SK-N-SH (cell line): ENCODE data around the gene KCNB1. TPM values are rescaled to one million over a fixed set of nuclear protein-coding genes. Genes with fewer than 3 reads are reported as not detected.

ENCODE experiments used
- CTCF ChIA-PET: fragments of 300-600, 350-600 bp; formaldehyde crosslinking; extraction: SDS; loops from one replicate; lab custom pipeline; 2021; lab: Yijun Ruan, JAX
- POLR2A ChIA-PET: fragments of 350-600 bp; sonication (Branson Sonifier 250); formaldehyde crosslinking; extraction: SDS; loops from one replicate; lab custom pipeline; 2020; ENCODE audit warnings: antibody characterized with exemption, inconsistent platforms; lab: Yijun Ruan, JAX
- DNase-seq: peaks from one replicate; pipeline ENCODE4 v3.0.0; 2012
- H2AFZ ChIP-seq: fragments of 200-600 bp; sonication (generic); 2 replicates; pipeline ENCODE4 v1.8.1; 2016; ENCODE audit warnings: antibody characterized with exemption, mild to moderate bottlenecking, low read depth
- H3F3A ChIP-seq: fragments of 200-600 bp; sonication (generic); replicated peaks from 2 replicates; pipeline ENCODE3; 2016; ENCODE audit warnings: antibody characterized with exemption, mild to moderate bottlenecking; ENCODE audit not compliant: insufficient read depth
- H3K27ac ChIP-seq, 2 experiments: fragments of 200-500 bp in 1 of 2; fragments of 200-600 bp in 1 of 2; sonication (Bioruptor generic) in 1 of 2; sonication (generic), shearing (Covaris generic) in 1 of 2; 2 replicates each; pipeline versions ENCODE4 v1.5.1 to v1.6.1; 2014 to 2016; ENCODE audit warnings: low read depth in 2 of 2, inconsistent platforms in 1 of 2, low read length in 1 of 2, mild to moderate bottlenecking in 1 of 2, mixed read lengths in 1 of 2
- H3K27me3 ChIP-seq: fragments of 200-600 bp; sonication (generic), shearing (Covaris generic); 2 replicates; pipeline ENCODE4 v1.6.1; 2016; ENCODE audit warnings: mixed run types; ENCODE audit not compliant: insufficient read depth
- H3K36me3 ChIP-seq, 2 experiments: fragments of 200-500 bp in 1 of 2; fragments of 200-600 bp in 1 of 2; sonication (Bioruptor generic) in 1 of 2; sonication (generic) in 1 of 2; replicated peaks in 1 of 2; 2 replicates each; pipeline versions ENCODE3 to v1.5.1; 2014 to 2016; ENCODE audit warnings: low read length in 1 of 2, mild to moderate bottlenecking in 1 of 2; ENCODE audit not compliant: insufficient read depth in 2 of 2, control insufficient read depth in 1 of 2
- H3K4me1 ChIP-seq, 2 experiments: fragments of 200-500 bp in 1 of 2; fragments of 200-600 bp in 1 of 2; sonication (Bioruptor generic) in 1 of 2; sonication (generic), shearing (Covaris generic) in 1 of 2; 2 replicates each; pipeline versions ENCODE4 v1.5.1 to v1.6.1; 2014 to 2016; ENCODE audit warnings: low read depth in 1 of 2, low read length in 1 of 2, mixed run types in 1 of 2; ENCODE audit not compliant: insufficient read depth in 2 of 2, control insufficient read depth in 1 of 2
- H3K4me2 ChIP-seq: fragments of 200-600 bp; sonication (generic), shearing (Covaris generic); 2 replicates; pipeline ENCODE4 v1.6.1; 2017; ENCODE audit warnings: mixed run types
- H3K4me3 ChIP-seq, 2 experiments: fragments of 200-500 bp in 1 of 2; fragments of 200-600 bp in 1 of 2; sonication (Bioruptor generic) in 1 of 2; sonication (generic), shearing (Covaris generic) in 1 of 2; 2 replicates each; pipeline versions ENCODE4 v1.5.1 to v1.8.1; 2014 to 2016; ENCODE audit warnings: low read depth in 2 of 2, inconsistent platforms in 1 of 2, low read length in 1 of 2, mild to moderate bottlenecking in 1 of 2, mixed read lengths in 1 of 2, moderate library complexity in 1 of 2
- H3K79me2 ChIP-seq: fragments of 200-600 bp; sonication (generic); 2 replicates; pipeline ENCODE4 v1.8.1; 2017; ENCODE audit warnings: mild to moderate bottlenecking; ENCODE audit not compliant: insufficient read depth
- H3K9ac ChIP-seq: fragments of 200-600 bp; sonication (generic); 2 replicates; pipeline ENCODE4 v1.6.1; 2017; ENCODE audit warnings: mixed run types
- H3K9me2 ChIP-seq: fragments of 200-600 bp; sonication (generic); 2 replicates; pipeline ENCODE4 v1.6.1; 2017; ENCODE audit warnings: mixed run types
- H3K9me3 ChIP-seq: fragments of 200-600 bp; sonication (generic); 2 replicates; pipeline ENCODE4 v1.6.1; 2017; ENCODE audit warnings: mixed run types, mild to moderate bottlenecking, moderate library complexity
- H4K20me1 ChIP-seq: fragments of 200-600 bp; sonication (generic); 2 replicates; pipeline ENCODE4 v1.6.1; 2017; ENCODE audit warnings: mild to moderate bottlenecking, mixed run types; ENCODE audit not compliant: insufficient read depth
- CHD2 ChIP-seq: fragments of 150-350 bp; IDR thresholded peaks from 2 replicates; pipeline ENCODE4 v1.6.1; 2018; ENCODE audit warnings: low read length; ENCODE audit not compliant: partially characterized antibody
- EP300 ChIP-seq, 2 experiments: IDR thresholded peaks; 2 replicates each; pipeline versions ENCODE4 v1.4.0 to v1.6.1; 2012; ENCODE audit warnings: borderline replicate concordance in 1 of 2, low read depth in 1 of 2, low read length in 1 of 2
- EZH2phosphoT487 ChIP-seq: fragments of 200-600 bp; sonication (generic); IDR thresholded peaks from 2 replicates; pipeline ENCODE4 v1.6.1; 2017; ENCODE audit warnings: low read depth, mixed run types, mild to moderate bottlenecking, antibody characterized with exemption, moderate library complexity, borderline replicate concordance
- FOSL2 ChIP-seq: IDR thresholded peaks from 2 replicates; pipeline ENCODE4 v1.4.0; 2012; ENCODE audit warnings: low read depth, mild to moderate bottlenecking, moderate library complexity, borderline replicate concordance
- FOXJ3 ChIP-seq: sonication (generic); formaldehyde crosslinking; IDR thresholded peaks from 2 replicates; pipeline ENCODE4 v1.5.1; 2020; ENCODE audit warnings: mild to moderate bottlenecking, missing genetic modification reagents
- FOXM1 ChIP-seq: IDR thresholded peaks from 2 replicates; pipeline ENCODE4 v1.4.0; 2012; ENCODE audit warnings: low read depth, mild to moderate bottlenecking
- GABPA ChIP-seq: IDR thresholded peaks from 2 replicates; pipeline ENCODE4 v1.4.0; 2012; ENCODE audit warnings: low read depth, mild to moderate bottlenecking
- GATA2 ChIP-seq: sonication (generic); formaldehyde crosslinking; IDR thresholded peaks from 2 replicates; pipeline ENCODE4 v1.5.0; 2020; ENCODE audit warnings: mild to moderate bottlenecking, missing genetic modification reagents
- MEF2A ChIP-seq: IDR thresholded peaks from 2 replicates; pipeline ENCODE4 v1.4.0; 2012; ENCODE audit warnings: low read depth, borderline replicate concordance
- MXI1 ChIP-seq: IDR thresholded peaks from 2 replicates; pipeline ENCODE4 v1.6.1; 2012; ENCODE audit warnings: mild to moderate bottlenecking, low read depth, low read length, improper control_type of control experiment
- NRF1 ChIP-seq: IDR thresholded peaks from 2 replicates; pipeline ENCODE4 v1.6.1; 2012; ENCODE audit warnings: low read depth, mild to moderate bottlenecking, low read length
- RAD21 ChIP-seq: IDR thresholded peaks from 2 replicates; pipeline ENCODE4 v1.6.1; 2012; ENCODE audit warnings: mild to moderate bottlenecking, low read length
- REST ChIP-seq: IDR thresholded peaks from 2 replicates; pipeline ENCODE4 v1.6.1; 2012; ENCODE audit warnings: mild to moderate bottlenecking, low read depth, low read length, moderate library complexity
- RXRA ChIP-seq: IDR thresholded peaks from 2 replicates; pipeline ENCODE4 v1.4.0; 2012; ENCODE audit warnings: low read depth, mild to moderate bottlenecking, borderline replicate concordance
- SIN3A ChIP-seq: IDR thresholded peaks from 2 replicates; pipeline ENCODE4 v1.6.1; 2012; ENCODE audit warnings: low read depth, mild to moderate bottlenecking, low read length, moderate library complexity, borderline replicate concordance
- SMC3 ChIP-seq: IDR thresholded peaks from 2 replicates; pipeline ENCODE4 v1.6.1; 2012; ENCODE audit warnings: low read depth, low read length, improper control_type of control experiment
- TCF12 ChIP-seq: IDR thresholded peaks from 2 replicates; pipeline ENCODE4 v1.4.0; 2012
- TEAD4 ChIP-seq: IDR thresholded peaks from 2 replicates; pipeline ENCODE4 v1.4.0; 2012; ENCODE audit warnings: mild to moderate bottlenecking, borderline replicate concordance; ENCODE audit not compliant: insufficient read depth
- USF1 ChIP-seq: IDR thresholded peaks from 2 replicates; pipeline ENCODE4 v1.4.0; 2012; ENCODE audit warnings: low read depth, borderline replicate concordance
- WGBS: methylation state at CpG from one replicate; pipeline ENCODE4 v1.1.6; 2017; ENCODE audit warnings: low lambda C conversion rate; 5-methylcytosine and 5-hydroxymethylcytosine counted together
- polyA plus RNA-seq, 3 experiments: library from polyadenylated mRNA; depleted of rRNA; stranded (reverse); fragments of >200 nt; gene quantifications; 2 replicates each; pipeline ENCODE4 v1.2.3, GENCODE V29; 2012

Gene KCNB1
- polyA plus RNA-seq, 1 of the 3 experiments (the other 2 are of a cell fraction) = 0.82 TPM

- no peak for TF ChIP-seq REST
- no peak for TF ChIP-seq FOXJ3 (CRISPR knock-in tag)
- TF ChIP-seq SIN3A = no peak
- TF ChIP-seq RAD21 = no peak
- TF ChIP-seq RXRA = no peak
Observed at GRCh38 chr20:49319208-49319809, 163.2 kb downstream of the KCNB1 start (continued).

- peak; percentile 62; the same call in 1 of the 2 replicates for TF ChIP-seq EZH2phosphoT487
- TF ChIP-seq MXI1 = no peak
- Histone ChIP-seq H3K27ac (no peak overlapping the region), H3K9me3 (no peaks in the 10 kb centered on the region), H3K27me3 (peaks cover 54% of the 10 kb centered on the region), H4K20me1 (no peaks in the 10 kb centered on the region), H3K4me2 (peak overlapping the region; percentile 89), H2AFZ (peak overlapping the region; percentile 41), H3K36me3 (no peaks in the 10 kb centered on the region), H3K4me3 (peak overlapping the region; percentile 43 to 57), H3F3A (no peaks in the 10 kb centered on the region), H3K4me1 (peaks cover 0 to 16% of the 10 kb centered on the region in 2 experiments; a peak in 1 of 4 replicates), H3K79me2 (no peaks in the 10 kb centered on the region), H3K9ac (no peak overlapping the region), H3K9me2 (no peaks in the 10 kb centered on the region)
- POLR2A ChIA-PET = interaction anchor here (0.6 kb wide), 1 partner anchor 28 kb away, joined by 4 read pairs; no protein-coding TSS in a partner anchor
- DNase-seq = peak; percentile 67
- 3% methylated on average over 41 of the region's 70 CpGs for WGBS
- CTCF ChIA-PET = interaction anchor here (0.7 to 9.4 kb wide), 10 partner anchors 9 to 292 kb away, joined by 3 to 95 read pairs (median 3); no protein-coding TSS in a partner anchor
Observed at GRCh38 chr20:49318430-49319207, 163.8 kb downstream of the KCNB1 start.

GRCh38 chr20:49318091-49318429, 164.4 kb downstream of the KCNB1 start:
- H2AFZ ChIP-seq = no peak overlapping the region; the same call in 1 of the 2 replicates
- peak overlapping the region; percentile 89 for H3K4me2 ChIP-seq
- H3K79me2 ChIP-seq = no peaks in the 10 kb centered on the region
- no peak overlapping the region for H3K27ac ChIP-seq
- H4K20me1 ChIP-seq = no peaks in the 10 kb centered on the region
- no peak overlapping the region for H3K9ac ChIP-seq
- ChIA-PET POLR2A (no interaction called here), CTCF (interaction anchor here (0.7 to 9.4 kb wide), 7 partner anchors 14 to 292 kb away, joined by 3 to 95 read pairs (median 3); no protein-coding TSS in a partner anchor)
- H3K9me3 ChIP-seq = no peaks in the 10 kb centered on the region
- no peaks in the 10 kb centered on the region for H3K36me3 ChIP-seq
- H3K27me3 ChIP-seq = peaks cover 54% of the 10 kb centered on the region
- no peaks in the 10 kb centered on the region for H3F3A ChIP-seq
- peaks cover 0 to 16% of the 10 kb centered on the region in 2 experiments; a peak in 1 of 4 replicates for H3K4me1 ChIP-seq
- 6% methylated on average over 7 of the region's 23 CpGs for WGBS
- DNase-seq = no peak
- H3K9me2 ChIP-seq = no peaks in the 10 kb centered on the region
- peak overlapping the region; percentile 43 to 57 for H3K4me3 ChIP-seq
- no peak for TF ChIP-seq CHD2
- no peak for TF ChIP-seq EZH2phosphoT487
- no peak for TF ChIP-seq FOXM1
- TF ChIP-seq SIN3A = no peak
- no peak for TF ChIP-seq EP300 (IDR thresholded peaks at IDR 0.05; ENCODE audit: borderline replicate concordance in 1 of 2, low read depth in 1 of 2, low read length in 1 of 2)
- no peak for TF ChIP-seq FOSL2
- no peak for TF ChIP-seq RAD21
- no peak for TF ChIP-seq GABPA
- no peak for TF ChIP-seq NRF1
- TF ChIP-seq FOXJ3 (CRISPR knock-in tag) = no peak
- no peak for TF ChIP-seq TCF12
- TF ChIP-seq USF1 = no peak
- no peak for TF ChIP-seq TEAD4
- TF ChIP-seq SMC3 = no peak
- TF ChIP-seq GATA2 (CRISPR knock-in tag) = no peak
- no peak for TF ChIP-seq MEF2A
